CD14-positive monocyte (primary cell): ENCODE measurements around the gene MYO1H. TPM values are rescaled to one million over a fixed set of nuclear protein-coding genes. Genes with fewer than 3 reads are reported as not detected.

Source experiments
- DNase-seq, 3 donors: peaks; one replicate each; pipeline ENCODE4 v3.0.0-alpha.2; 2011 to 2022
- H2AFZ ChIP-seq: 2 replicates; pipeline ENCODE4 v1.6.0; 2012; ENCODE audit warnings: mild to moderate bottlenecking, low read depth, low read length, inconsistent platforms; ENCODE audit not compliant: insufficient read depth, poor library complexity, severe bottlenecking
- H3K27ac ChIP-seq, 2 donors: 1 replicate in 1 of 2; 2 replicates in 1 of 2; pipeline ENCODE4 v1.5.1; 2012 to 2013; ENCODE audit warnings: low read length in 2 of 2, control low read depth in 1 of 2, inconsistent platforms in 1 of 2, low read depth in 1 of 2, mild to moderate bottlenecking in 1 of 2
- H3K27me3 ChIP-seq, 2 donors: one replicate each; pipeline versions ENCODE4 v1.6.0 to v1.6.1; 2011 to 2013; ENCODE audit warnings: low read length in 2 of 2; ENCODE audit not compliant: control insufficient read depth in 2 of 2, insufficient read depth in 2 of 2
- H3K36me3 ChIP-seq, 2 donors: replicated peaks in 1 of 2; 1 replicate in 1 of 2; 2 replicates in 1 of 2; pipeline versions ENCODE4 v1.5.1 to v1.6.1; 2012 to 2013; ENCODE audit warnings: low read length in 2 of 2, control low read depth in 1 of 2, inconsistent platforms in 1 of 2, mild to moderate bottlenecking in 1 of 2; ENCODE audit not compliant: insufficient read depth in 2 of 2, control insufficient read depth in 1 of 2
- H3K4me1 ChIP-seq, 2 donors: 1 replicate in 1 of 2; 2 replicates in 1 of 2; pipeline versions ENCODE4 v1.5.1 to v1.6.1; 2012 to 2013; ENCODE audit warnings: low read length in 2 of 2, control low read depth in 1 of 2, inconsistent platforms in 1 of 2, mild to moderate bottlenecking in 1 of 2, moderate library complexity in 1 of 2; ENCODE audit not compliant: insufficient read depth in 2 of 2, control insufficient read depth in 1 of 2
- H3K4me2 ChIP-seq: replicated peaks from 2 replicates; pipeline ENCODE3; 2012; ENCODE audit warnings: low read length, moderate library complexity, mild to moderate bottlenecking; ENCODE audit not compliant: poor library complexity, severe bottlenecking; ENCODE audit errors: extremely low read depth
- H3K4me3 ChIP-seq, 3 experiments: fragments of 200-600 bp in 1 of 3; sonication (generic) in 1 of 3; replicated peaks in 1 of 3; 1 replicate in 2 of 3; 2 replicates in 1 of 3; pipeline ENCODE4 v1.5.1; 2011 to 2013; ENCODE audit warnings: low read length in 3 of 3, mild to moderate bottlenecking in 3 of 3, control low read depth in 2 of 3, low read depth in 2 of 3, inconsistent platforms in 1 of 3, moderate library complexity in 1 of 3
- H3K79me2 ChIP-seq: 2 replicates; pipeline ENCODE4 v1.6.0; 2012; ENCODE audit warnings: mild to moderate bottlenecking, control low read depth, inconsistent platforms, low read length, moderate library complexity; ENCODE audit not compliant: insufficient read depth
- H3K9ac ChIP-seq: 2 replicates; pipeline ENCODE4 v1.6.0; 2017; ENCODE audit warnings: low read length, mild to moderate bottlenecking; ENCODE audit not compliant: insufficient read depth, poor library complexity, severe bottlenecking
- H3K9me3 ChIP-seq, 2 donors: replicated peaks in 1 of 2; 1 replicate in 1 of 2; 2 replicates in 1 of 2; pipeline versions ENCODE4 v1.5.1 to v1.6.1; 2012 to 2013; ENCODE audit warnings: low read length in 2 of 2, control low read depth in 1 of 2; ENCODE audit not compliant: control insufficient read depth in 1 of 2, insufficient read depth in 1 of 2
- H4K20me1 ChIP-seq: 2 replicates; pipeline ENCODE4 v1.6.0; 2012; ENCODE audit warnings: mild to moderate bottlenecking, low read length, control low read depth, moderate library complexity; ENCODE audit not compliant: insufficient read depth
- H3K27ac Mint-ChIP-seq, 7 donors: one replicate each; pipeline ENCODE4 v1.8.0; 2020; ENCODE audit warnings: mild to moderate bottlenecking in 7 of 7, mixed read lengths in 7 of 7, moderate library complexity in 6 of 7, inconsistent platforms in 2 of 7
- H3K27me3 Mint-ChIP-seq, 3 donors: one replicate each; pipeline ENCODE4 v1.8.0; 2021 to 2022; ENCODE audit warnings: low read depth in 3 of 3, mild to moderate bottlenecking in 3 of 3, mixed read lengths in 3 of 3, moderate library complexity in 3 of 3, inconsistent platforms in 1 of 3
- H3K36me3 Mint-ChIP-seq, 2 donors: one replicate each; pipeline ENCODE4 v1.8.0; 2020; ENCODE audit warnings: mixed read lengths in 2 of 2, inconsistent platforms in 1 of 2, mild to moderate bottlenecking in 1 of 2
- H3K4me1 Mint-ChIP-seq: one replicate; pipeline ENCODE4 v1.8.0; 2020; ENCODE audit warnings: mild to moderate bottlenecking, mixed read lengths
- H3K4me3 Mint-ChIP-seq, 2 donors: one replicate each; pipeline ENCODE4 v1.8.0; 2020; ENCODE audit warnings: mild to moderate bottlenecking in 2 of 2, mixed read lengths in 2 of 2, moderate library complexity in 1 of 2
- H3K9me3 Mint-ChIP-seq, 7 donors: one replicate each; pipeline ENCODE4 v1.8.0; 2020 to 2022; ENCODE audit warnings: mixed read lengths in 7 of 7, mild to moderate bottlenecking in 6 of 7, moderate library complexity in 6 of 7, inconsistent platforms in 2 of 7
- WGBS: methylation state at CpG from one replicate; pipeline ENCODE4 v1.1.5; 2013; ENCODE audit warnings: missing lambda C conversion rate; ENCODE audit not compliant: insufficient coverage; 5-methylcytosine and 5-hydroxymethylcytosine counted together
- intact Hi-C, 2 donors: fragments of 100-400 bp; cut with micrococcal nuclease; formaldehyde crosslinking; loops; one replicate each; pipeline versions ENCODE4 v1.15.0 to v1.15.1; 2023
- polyA plus RNA-seq, 3 donors: library from polyadenylated mRNA; depleted of rRNA in 1 of 3; unstranded in 2 of 3; stranded (reverse) in 1 of 3; fragments of 300-500 nt in 2 of 3; fragments of >200 nt in 1 of 3; fragmentation: Illumina TruSeq in 2 of 3; gene quantifications; 1 replicate in 2 of 3; 2 replicates in 1 of 3; pipeline ENCODE4 v1.2.3, GENCODE V29; 2012 to 2021
- TF ChIP-seq, protein P1 (sequence below): fragments of 200-600 bp; IDR thresholded peaks from one replicate; pipeline ENCODE4 v1.8.0; 2022; ENCODE audit warnings: antibody characterized with exemption, mild to moderate bottlenecking

MYO1H gene
- polyA plus RNA-seq, 3 donors, result not detected

DNA sequence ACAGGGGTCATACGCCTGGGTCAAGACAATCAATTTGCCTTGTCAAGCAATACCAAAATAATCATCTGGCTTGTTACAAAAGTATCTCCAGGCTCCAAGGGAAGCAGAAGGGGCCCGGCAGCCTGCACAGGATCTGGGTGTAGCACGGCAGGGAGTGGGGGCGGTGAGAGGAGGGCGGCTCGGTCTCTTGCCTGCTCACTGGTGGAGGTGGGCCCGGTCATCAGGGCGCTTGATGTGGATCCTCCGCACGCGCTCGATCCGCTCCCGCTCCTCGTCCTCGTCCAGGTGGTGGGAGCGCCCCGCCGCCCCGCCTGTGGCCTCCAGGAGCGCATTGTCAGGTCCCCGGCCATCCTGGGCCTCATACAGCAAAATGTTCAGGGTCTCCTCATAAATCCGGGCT is 103.7 kb downstream of the MYO1H start:
- no peaks in the 10 kb centered on the region for H3K27me3 Mint-ChIP-seq
- H3K4me1 Mint-ChIP-seq, result no peaks in the 10 kb centered on the region
- no peak overlapping the region for H3K4me3 ChIP-seq
- H3K9me3 Mint-ChIP-seq, result no peaks in the 10 kb centered on the region
- TF ChIP-seq, protein P1, sequence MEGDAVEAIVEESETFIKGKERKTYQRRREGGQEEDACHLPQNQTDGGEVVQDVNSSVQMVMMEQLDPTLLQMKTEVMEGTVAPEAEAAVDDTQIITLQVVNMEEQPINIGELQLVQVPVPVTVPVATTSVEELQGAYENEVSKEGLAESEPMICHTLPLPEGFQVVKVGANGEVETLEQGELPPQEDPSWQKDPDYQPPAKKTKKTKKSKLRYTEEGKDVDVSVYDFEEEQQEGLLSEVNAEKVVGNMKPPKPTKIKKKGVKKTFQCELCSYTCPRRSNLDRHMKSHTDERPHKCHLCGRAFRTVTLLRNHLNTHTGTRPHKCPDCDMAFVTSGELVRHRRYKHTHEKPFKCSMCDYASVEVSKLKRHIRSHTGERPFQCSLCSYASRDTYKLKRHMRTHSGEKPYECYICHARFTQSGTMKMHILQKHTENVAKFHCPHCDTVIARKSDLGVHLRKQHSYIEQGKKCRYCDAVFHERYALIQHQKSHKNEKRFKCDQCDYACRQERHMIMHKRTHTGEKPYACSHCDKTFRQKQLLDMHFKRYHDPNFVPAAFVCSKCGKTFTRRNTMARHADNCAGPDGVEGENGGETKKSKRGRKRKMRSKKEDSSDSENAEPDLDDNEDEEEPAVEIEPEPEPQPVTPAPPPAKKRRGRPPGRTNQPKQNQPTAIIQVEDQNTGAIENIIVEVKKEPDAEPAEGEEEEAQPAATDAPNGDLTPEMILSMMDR, result no peak
- H2AFZ ChIP-seq, result no peak overlapping the region
- intact Hi-C loops, result no loop called here
- H3K27me3 ChIP-seq, result no peaks in the 10 kb centered on the region
- H4K20me1 ChIP-seq, result no peaks in the 10 kb centered on the region
- no peak for DNase-seq
- H3K4me2 ChIP-seq, result no peak overlapping the region
- H3K36me3 Mint-ChIP-seq, result peaks cover 83 to 89% of the 10 kb centered on the region in 2 donors
- H3K4me3 Mint-ChIP-seq, result no peak overlapping the region
- H3K27ac ChIP-seq, result no peak overlapping the region
- peaks cover 83 to 99% of the 10 kb centered on the region in 2 donors for H3K36me3 ChIP-seq
- WGBS, result 96% methylated on average over 23 of the region's 23 CpGs
- no peak overlapping the region for H3K27ac Mint-ChIP-seq
- no peaks in the 10 kb centered on the region for H3K4me1 ChIP-seq
- H3K9ac ChIP-seq, result no peak overlapping the region
- no peaks in the 10 kb centered on the region for H3K9me3 ChIP-seq
- H3K79me2 ChIP-seq, result no peaks in the 10 kb centered on the region

DNA sequence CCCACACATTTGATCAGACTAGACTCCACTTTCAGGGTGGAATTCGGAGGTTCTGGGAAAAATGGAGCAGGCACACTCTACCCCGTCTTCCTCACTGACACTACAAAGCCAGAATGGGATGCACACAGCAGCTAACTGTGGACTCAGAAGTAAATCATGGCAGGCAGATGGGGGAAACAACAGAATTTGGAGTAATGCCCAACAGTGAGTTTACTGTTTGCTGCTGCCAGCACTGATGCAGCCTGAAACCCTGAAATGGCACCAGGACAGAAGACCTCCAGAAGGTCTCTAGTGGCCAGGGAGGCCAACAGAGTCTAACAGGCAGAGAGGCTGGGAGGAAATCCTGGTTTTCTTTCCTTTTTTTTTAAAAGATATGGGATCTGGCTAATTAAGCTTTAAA is 104.8 kb downstream of the MYO1H start:
- Mint-ChIP-seq H3K27me3 (no peaks in the 10 kb centered on the region), H3K4me3 (no peak overlapping the region), H3K27ac (no peak overlapping the region), H3K36me3 (peaks cover 87 to 89% of the 10 kb centered on the region in 2 donors), H3K9me3 (no peaks in the 10 kb centered on the region), H3K4me1 (no peaks in the 10 kb centered on the region)
- H3K27ac ChIP-seq, result no peak overlapping the region
- no peak overlapping the region for H3K4me3 ChIP-seq
- intact Hi-C loops, result no loop called here
- H3K4me1 ChIP-seq, result no peaks in the 10 kb centered on the region
- WGBS, result 17% methylated on average over 1 of the region's 2 CpGs
- no peak overlapping the region for H3K9ac ChIP-seq
- H3K36me3 ChIP-seq, result peaks cover 87 to 99% of the 10 kb centered on the region in 2 donors
- no peaks in the 10 kb centered on the region for H4K20me1 ChIP-seq
- no peaks in the 10 kb centered on the region for H3K9me3 ChIP-seq
- no peaks in the 10 kb centered on the region for H3K27me3 ChIP-seq
- no peak overlapping the region for H3K4me2 ChIP-seq
- no peak for DNase-seq
- TF ChIP-seq, protein P1, result no peak
- no peaks in the 10 kb centered on the region for H3K79me2 ChIP-seq
- no peak overlapping the region for H2AFZ ChIP-seq
